HG03066 (cell line): ENCODE measurements around the gene ITCH.
"Not testable (repeated sequence)": the region's sequence is repeated elsewhere in the genome, so short reads cannot be mapped to it uniquely, and the experiment has no call there.

Experiments used
- ATAC-seq: cut with Tn5 transposase; IDR thresholded peaks from one replicate; pipeline ENCODE4 v1.9.1; 2021; ENCODE audit warnings: low read depth; ENCODE audit not compliant: unreplicated experiment

Gene ITCH

DNA sequence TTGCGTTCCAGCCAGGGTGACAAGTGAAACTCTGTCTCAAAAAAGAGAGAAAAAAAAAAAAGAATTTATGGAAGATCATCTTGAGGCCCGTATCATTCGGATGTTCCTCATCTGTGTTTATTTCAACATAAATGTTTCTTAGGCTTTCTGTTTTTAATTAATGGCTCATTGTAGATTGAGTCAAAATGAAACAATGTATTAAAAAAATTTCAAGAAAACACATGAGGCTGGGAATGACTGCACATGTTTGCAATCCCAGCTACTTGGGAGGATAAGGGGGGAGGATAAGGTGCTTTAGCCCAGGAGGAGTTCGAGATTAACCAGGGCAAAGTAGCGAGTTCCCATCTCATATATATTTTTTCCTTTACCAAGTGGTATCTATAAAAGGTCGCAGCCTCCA is 47.3 kb downstream of the ITCH start:
- ATAC-seq = no peak

DNA sequence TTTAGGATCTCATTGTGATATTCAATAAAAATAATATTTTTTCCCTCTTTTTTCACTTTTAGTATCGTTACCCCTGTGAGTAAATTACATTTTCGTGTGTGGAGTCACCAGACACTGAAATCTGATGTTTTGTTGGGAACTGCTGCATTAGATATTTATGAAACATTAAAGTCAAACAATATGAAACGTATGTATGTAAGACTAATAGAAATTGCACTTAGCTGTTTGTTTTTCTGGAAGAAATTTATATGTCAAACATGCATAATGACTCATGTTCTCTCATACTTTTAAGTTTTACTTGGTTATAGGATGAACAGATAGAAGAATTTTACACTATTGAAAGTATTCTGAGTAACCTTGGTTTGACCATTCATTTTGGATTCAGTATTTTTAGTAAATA is 49.4 kb downstream of the ITCH start:
- ATAC-seq = no peak

DNA sequence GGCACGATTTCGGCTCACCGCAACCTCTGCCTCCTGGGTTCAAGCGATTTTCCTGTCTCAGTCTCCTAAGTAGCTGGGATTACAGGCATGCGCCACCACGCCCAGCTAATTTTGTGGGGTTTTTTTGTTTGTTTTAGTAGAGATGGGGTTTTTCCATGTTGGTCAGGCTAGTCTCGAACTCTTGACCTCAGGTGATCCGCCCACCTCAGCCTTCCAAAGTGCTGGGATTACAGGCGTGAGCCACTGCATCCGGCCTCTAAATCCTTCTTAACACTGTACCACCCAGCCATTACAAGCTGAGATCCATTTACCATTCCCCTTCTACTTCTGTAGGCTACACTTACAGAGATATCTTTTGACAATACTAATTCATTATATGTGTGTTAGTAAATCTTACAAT is 51.5 kb downstream of the ITCH start:
- not testable (repeated sequence) for ATAC-seq

DNA sequence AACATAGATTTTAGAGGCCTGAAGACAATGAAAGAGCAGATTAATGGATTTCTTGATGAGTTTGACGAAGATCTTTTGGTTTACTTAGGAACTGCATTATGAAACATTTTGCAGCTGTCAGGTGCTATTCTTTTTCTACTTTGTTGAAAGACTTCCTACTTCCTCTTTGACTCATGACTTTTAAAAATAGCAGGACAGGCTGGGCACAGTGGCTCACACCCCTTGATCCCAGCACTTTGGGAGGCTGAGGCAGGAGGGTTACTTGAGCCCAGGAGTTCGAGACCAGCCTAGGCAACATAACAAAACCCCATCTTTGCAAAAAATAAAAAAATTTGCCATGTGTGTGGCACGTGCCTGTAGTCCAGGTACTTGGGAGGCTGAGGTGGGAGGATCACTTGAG is 52.0 kb downstream of the ITCH start:
- ATAC-seq = no peak

DNA sequence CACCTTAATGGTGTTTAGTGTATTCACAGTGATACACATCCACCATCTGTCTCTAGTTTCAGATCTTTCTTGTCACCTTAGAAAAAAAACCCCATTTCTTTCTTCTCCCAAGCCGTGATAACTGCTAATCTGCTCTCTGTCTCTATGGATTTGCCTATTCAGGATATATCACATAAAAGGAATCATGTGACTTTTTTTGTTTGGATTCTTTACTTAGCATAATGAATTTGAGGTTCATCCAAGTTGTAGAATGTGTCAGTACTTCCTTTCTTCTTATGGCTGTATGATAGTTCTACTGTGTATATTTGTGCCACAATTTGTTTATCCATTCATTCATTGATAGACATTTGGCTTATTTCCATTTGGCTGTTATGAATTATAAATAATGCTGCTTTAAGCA is 57.1 kb downstream of the ITCH start:
- ATAC-seq = no peak

DNA sequence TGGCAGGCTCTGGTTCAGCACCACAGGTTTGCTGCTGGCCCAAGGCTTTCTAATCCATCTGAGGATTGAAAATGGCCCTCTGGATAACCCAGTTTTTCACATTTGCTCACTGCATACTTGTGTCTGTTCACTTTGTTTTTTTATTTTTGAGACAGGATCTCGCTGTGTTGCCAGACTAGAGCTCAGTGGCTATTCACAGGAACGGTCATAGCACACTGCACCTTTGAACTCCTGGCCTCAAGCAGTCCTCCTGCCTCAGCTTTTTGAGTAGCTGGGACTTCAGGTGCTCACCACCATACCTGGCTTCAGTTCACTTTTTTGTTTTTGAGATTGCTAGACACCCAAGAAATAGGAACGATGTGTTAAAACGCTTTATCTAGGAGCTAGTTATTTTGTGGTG is 57.9 kb downstream of the ITCH start:
- ATAC-seq = no peak

DNA sequence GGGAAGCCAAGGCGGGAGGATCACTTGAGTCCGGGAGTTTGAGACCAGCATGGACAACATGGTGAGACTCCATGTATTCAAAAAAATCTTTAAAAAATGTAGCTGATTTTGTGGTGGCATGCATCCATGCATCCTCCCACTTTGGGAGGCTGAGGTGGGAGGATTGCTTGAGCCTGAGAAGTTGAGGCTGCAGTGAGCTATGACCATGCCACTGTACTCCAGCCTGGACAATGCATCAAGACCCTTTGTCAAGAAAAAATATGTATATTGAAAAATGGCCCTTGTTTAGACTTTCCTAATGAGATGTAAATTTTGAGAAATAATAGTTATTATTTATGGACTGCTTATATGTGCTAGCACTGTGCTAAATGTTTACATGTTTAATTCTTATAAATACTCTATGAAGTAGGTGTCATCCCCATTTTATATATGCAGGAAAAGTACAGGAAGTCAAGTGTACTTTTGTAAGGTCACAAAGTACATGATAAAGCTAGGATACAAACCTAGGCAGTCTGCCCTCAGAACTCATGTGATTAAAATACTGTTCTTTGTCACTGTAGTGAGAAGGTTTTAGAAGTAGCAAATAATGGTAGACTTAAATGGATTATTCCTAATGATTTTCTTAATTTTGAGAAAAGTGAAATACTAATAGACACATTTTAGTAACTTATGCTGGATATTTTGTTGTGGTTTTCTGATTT is 58.8 kb downstream of the ITCH start:
- no peak for ATAC-seq

DNA sequence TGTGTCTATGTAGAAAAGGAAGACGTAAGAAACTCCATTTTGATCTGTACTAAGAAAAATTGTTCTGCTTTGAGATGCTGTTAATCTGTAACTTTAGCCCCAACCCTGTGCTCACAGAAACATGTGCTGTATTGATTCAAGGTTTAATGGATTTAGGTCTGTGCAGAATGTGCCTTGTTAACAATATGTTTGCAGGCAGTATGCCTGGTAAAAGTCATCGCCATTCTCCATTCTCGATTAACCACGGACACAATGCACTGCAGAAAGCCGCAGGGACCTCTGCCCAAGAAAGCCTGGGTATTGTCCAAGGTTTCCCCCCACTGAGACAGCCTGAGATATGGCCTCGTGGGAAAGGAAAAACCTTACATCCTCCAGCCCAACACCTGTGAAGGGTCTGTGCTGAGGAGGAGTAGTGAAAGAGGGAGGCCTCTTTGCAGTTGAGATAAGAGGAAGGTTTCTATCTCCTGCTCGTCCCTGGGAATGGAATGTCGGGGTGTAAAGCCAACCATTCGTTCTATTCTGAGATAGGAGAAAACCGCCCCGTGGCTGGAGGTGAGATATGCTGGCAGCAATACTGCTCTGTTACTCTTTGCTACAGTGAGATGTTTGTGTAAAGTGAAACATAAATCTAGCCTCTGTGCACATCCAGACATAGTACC is 62.1 kb downstream of the ITCH start:
- ATAC-seq = not testable (repeated sequence)

DNA sequence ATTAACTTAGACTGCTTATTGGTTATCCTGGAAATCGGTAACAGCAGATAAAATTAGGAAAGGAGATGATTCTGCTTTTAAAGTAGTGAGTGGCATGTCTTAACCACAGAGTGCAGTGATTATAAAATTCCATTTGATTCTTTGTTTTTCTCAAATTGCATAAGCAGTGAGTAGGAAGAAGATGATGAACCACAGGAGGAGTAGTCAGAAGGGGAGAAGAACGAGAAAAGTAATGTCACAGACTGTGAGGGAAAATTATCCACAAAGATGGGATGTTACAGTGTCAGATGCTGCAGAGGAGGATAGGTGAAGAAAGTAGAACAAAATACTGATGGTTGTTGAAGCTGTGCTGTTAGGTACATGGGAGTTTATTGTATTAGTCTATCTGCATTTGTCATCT is 63.0 kb downstream of the ITCH start:
- ATAC-seq = no peak

DNA sequence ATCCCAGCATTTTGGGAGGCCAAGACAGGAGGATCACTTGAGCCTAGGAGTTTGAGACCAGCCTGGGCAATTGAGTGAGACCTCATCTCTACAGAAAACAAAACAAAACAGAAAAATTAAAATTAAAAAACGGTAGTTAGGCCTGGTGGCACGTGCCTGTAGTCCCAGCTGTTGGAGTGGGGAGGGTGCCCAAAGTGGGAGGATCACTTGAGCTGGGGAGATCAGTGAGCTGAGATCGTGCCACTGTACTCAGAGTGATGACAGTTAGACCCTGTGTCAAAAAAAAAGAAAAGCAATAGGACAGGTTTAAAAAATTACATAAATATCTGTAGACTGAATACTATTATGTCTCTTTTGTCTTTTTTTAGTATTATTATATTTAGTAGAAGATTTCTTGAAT is 64.3 kb downstream of the ITCH start:
- ATAC-seq = no peak

DNA sequence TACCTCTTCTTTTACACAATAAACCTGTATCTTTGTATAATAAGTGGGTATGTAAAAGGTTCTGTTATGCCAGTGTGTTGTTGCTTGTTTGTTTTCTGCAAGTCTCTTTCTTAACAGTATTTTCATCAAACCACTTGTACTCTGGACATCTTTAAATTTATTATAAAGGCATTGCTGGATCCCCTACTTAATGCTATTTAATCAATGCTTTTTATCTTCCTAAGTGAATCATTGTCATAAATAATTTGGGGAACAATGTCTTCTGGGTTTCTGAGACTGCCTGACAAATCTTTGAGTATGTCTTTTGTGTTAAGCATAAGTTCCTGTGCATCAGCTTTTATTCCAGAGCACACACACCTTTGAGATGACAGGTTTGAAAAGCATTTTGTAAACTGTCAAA is 64.7 kb downstream of the ITCH start:
- no peak for ATAC-seq

DNA sequence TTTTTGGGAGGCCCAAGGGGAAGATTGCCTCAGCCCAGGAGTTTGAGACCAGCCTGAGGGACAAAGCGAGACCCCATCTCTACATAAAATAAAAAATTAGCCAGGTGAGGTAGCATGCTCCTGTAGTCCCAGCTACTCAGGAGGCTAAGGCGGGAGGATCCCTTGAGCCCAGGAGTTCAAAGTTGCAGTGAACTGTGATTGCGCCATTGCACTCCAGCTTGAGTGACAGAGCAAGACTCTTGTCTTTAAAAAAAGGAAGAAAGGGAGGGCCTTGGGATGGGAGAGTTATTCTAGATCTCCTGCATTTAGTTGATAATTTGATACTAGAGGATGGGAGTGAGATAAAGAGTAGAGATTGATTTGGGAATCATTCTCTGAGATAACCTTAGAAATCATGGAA is 68.1 kb downstream of the ITCH start:
- no peak for ATAC-seq

DNA sequence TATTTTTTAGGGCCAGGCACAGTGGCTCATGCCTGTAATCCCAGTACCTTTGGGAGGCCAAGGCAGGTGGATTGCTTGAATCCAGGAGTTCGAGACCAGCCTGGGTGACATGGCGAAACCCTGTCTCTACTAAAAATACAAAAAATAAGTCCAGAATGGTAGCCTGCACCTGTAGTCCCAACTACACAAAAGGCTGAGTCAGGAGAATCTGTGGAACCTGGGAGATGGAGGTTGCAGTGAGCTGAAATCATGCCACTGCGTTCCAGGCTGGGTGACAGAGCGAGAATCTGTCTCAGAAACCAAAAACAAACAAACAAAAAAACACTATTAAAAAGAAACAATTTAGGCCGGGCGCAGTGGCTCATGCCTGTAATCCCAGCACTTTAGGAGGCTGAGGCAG is 69.6 kb downstream of the ITCH start:
- ATAC-seq = not testable (repeated sequence)

DNA sequence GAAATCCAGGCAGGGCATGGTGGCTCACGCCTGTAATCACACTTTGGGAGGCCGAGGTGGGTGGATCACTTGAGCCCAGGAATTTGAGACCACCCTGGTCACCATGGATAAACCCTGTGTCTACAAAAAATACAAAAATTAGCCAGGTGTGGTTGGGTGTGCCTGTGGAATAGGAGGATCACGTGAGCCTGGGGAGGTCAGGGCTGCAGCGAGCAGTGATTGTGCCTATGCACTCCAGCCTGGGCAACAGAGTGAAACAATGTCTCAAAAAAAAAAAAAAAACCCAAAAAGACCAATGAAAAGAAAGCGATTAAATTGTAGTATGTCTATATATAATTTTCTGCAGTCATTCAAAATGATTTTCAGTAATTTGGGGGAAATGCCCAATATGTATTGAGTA is 70.3 kb downstream of the ITCH start:
- ATAC-seq = no peak

DNA sequence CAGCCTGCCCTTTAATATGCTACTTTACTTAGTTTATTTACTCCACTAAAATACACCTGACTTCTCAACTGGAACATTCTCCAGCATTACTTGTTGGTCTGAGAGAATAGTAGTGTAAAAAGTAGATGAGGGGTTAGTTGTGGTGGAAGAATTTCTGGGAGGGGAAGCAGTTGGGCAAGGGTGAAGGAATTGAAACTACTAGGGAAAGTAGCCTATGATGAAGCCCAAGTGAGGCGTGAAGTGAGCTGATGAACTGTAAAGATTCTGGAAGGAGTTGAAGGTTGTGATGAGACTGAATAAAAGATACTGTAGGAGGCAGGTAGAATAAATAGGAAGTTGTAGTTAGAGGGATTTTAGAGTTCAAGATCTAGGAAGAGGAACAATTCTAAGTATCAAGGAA is 72.5 kb downstream of the ITCH start:
- ATAC-seq = no peak

DNA sequence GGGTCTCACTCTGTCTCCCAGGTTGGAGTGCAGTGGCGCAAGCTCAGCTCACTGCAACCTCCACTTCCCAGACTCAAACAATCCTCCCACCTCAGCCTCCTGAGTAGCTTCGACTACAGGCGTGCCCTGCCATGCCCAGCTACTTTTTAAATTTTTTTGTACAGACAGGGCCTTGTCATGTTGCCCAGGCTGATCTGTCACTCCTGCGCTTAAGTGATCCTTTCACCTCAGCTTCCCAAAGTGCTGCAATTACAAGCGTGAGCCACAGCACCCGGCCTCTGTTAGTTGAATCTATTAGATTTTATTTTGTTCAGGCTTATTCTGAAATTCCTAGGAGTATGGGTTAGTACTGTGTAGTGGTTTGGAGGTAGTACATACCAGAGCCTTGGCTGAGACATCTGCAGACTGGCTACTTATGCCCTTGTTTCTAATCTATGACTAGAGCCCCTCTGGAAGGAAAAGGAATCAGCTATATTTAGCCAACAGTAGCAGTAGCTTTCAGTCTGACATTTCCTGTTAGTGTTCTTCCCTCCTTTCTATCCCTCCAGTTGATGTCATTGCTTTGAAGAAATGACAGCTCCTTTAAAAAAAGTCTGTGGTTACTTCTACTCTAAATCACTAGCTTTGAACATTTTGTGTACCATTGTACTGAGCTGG is 74.4 kb downstream of the ITCH start:
- ATAC-seq = no peak

DNA sequence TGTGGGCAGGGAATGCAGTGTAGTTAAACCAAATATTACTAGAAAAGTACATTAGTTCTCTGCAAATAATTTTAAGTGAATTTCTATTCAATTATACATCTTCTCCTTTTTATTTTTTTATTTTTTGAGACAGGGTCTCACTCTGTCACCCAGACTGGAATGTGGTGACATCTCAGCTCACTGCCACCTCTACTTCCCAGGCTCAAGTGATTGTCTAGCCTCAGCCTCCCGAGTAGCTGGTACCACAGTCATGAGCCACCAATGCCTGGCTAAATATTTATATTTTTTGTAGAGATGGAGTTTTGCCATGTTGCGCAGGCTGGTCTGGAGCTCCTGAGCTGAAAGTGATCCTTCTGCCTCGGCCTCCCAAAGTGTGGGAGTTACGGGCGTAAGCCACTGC is 76.1 kb downstream of the ITCH start:
- no peak for ATAC-seq

DNA sequence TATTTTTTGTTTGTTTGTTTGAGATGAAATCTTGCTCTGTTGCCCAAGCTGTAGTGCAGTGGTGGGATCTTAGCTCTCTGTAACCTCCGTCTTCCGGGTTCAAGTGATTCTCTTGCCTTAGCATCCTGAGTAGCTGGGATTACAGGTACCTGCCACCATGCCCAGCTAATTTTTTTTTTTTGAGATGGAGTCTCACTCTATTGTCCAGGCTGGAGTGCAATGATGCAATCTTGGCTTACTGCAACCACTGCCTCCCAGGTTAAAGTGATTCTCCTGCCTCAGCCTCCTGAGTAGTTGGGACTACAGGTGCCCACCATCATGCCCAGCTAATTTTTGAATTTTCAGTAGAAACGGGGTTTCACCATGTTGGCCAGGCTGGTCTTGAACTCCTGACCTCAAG is 78.3 kb downstream of the ITCH start:
- ATAC-seq = not testable (repeated sequence)

DNA sequence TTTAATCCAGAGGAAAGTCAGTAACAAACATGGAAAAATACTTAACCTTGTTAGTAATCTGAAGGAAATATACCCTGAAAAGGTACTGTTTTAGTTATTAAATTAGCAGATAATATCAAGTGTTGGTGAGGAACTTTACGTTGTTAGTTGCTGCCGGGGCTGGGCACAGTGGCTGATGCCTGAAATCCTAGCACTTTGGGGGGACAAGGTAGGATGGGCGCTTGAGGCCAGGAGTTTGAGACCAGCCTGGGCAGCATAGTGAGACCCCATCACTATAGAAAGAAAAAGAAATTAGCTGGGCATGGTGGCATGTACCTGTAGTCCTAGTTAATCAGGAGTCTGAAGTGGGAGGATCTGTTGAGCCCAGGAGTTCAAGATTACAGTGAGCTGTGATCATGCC is 80.5 kb downstream of the ITCH start:
- ATAC-seq = no peak

DNA sequence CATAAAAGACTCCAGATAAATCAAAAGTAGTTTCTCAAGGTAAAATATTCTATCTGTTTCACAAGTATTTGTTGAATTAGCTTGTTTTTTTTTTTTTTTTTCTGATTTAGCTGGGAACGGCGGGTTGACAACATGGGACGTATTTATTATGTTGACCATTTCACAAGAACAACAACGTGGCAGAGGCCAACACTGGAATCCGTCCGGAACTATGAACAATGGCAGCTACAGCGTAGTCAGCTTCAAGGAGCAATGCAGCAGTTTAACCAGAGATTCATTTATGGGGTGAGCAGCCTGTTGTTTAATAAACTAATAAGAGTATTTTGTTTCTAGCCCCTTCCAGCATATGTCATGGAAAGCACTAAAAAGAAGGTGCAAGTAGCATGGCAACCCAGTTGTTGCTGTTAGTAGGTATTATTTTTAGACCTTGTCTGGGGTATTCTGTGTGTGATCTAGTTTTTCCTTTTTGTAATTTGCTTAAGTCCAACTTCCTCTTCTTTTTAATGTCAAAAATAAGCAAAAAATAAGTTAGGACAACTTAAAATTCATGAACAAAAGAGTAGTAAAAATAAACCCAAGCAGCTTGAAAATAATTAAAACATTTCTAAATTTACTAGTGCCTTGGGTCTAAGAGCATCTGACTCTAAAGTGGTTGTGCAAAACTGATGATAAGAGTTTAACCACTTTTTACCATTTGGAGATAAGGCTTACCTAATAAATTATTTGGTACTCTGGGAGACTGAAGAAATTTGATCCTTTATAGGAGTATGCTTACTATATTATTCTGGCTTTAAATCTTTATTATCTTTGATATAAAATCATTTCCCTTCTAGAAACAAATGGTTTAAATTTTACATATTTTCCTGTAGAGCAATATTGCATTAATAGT is 82.3 kb downstream of the ITCH start:
- ATAC-seq = no peak

DNA sequence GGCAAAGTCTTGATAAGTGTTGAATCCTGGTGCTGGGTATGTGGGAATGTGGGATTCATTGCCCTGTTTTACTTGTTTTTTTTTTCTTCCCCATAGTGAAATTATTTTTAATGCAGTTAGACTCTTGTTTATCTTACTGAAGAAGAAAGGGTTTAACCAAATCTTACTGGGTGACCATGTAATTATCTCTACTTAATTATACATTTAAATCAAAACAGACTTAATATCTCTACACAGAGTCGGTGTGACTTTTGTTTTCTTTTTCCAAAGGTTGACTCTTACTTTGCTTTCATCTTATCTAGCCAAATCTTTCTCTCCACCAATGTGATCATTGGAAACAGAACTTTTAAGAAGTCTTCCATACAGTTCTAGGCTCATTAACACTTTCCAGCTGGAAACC is 85.4 kb downstream of the ITCH start:
- no peak for ATAC-seq
